ENCODE data around the gene UBAC2.

The UBAC2 gene

DNA sequence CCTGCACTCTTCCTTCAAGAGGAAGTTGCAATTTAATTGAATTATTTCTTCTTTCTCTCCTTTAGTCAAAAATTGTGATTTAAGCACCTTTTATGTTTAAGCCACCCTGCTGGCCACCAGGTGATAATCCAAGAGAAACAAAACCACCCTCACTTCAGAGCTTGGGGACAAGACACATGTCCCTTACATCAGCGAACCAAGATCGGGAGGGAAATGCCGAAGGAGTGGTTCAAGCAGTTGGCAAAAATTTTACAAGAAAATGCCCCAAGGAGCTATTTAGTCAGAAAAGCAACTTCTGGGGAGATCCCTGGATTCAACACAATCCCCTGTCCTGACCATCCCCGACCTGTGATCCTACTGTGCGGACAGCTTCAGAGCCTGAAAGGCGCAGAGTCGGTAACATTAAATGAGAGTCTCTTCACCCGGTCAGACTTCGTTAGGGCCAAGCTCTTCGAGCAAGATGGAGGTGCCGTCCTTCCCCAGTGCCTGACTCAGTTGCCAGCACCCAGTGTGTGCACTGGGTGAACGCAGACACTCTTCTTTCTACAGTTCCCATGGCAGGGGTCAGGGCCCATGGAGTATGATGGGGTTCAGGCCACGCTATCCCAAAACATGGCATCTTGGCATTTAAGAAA lies 222.0 kb downstream of the UBAC2 start:
- DNase-seq = no peak

DNA sequence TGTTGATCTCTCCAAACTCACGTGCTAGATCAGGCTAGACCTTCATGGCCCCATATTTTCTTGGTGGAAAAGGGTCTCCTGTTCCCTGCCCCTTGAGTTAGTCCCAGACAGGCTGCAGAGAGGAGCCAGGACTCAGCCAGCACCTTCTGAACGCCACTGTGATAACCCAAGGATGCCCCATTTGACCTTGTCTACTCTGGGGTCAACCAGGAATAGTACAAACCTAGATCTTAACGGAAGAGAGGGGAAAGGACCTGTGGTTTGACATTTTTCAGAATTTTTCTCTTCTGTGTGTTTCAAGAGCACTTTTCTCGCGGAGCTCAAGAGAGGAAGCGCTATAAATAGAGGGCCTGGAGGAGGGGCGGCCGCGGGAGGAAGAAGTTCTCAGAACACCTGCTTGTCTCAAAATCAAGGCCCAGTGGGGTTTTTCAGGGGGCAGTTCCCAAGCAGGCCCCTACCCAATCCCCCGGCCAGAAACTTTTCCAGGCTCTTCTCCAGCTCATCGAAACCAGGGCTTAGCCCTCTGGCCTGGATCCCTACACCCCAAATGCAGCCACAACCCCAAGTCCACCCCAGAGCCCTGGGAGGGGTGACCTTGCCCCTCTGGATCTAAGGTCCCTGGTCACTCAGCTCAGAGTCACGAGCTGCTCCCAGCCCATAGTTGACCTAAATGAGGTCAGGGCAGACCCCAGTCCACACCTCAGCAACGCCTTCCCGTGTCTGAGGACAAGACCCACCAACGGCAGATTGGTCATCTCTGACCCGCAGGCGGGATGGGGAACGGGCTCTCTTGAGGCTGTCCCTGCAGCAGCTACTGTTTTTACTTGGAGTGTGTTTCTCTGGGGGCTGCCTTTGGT lies 225.1 kb downstream of the UBAC2 start:
- DNase-seq = peak; percentile 62

DNA sequence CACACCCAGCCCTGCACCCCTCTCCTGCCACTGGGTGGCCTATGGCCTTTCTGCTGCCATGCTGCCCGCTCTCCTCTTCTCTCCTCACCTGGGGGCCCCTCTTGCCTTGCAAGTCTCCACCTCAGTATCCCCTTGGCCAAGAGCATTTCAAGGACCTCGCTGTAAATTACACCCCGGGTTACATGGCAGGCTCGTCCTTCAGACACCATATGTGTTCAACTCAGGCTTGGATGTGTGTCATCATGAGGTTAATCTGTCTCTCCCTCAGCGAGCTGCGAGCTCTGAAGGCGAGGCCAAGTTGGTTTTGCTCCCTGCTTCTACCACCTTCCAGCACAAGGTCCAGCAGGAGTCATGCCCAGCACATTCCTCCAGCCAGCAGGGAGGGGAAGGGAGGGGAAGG lies 225.8 kb downstream of the UBAC2 start:
- no peak for DNase-seq

DNA sequence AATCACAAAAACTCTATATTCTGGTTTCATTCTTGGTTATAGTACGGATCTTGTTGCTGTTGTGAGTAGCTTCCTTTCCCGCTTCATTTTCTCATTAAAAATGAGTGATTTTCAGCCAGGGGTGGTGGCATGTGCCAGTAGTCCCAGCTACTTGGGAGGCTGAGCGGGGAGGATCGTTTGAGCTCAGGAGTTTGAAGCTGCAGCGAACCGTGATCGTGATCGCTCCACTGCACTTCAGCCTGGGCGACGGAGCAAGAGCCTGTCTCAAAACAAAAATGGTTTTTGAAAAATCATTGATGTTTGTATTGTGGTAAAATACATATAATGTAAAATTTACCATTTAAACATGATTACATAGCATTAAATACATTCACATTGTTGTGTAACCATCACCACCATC lies 229.0 kb downstream of the UBAC2 start:
- no peak for DNase-seq

DNA sequence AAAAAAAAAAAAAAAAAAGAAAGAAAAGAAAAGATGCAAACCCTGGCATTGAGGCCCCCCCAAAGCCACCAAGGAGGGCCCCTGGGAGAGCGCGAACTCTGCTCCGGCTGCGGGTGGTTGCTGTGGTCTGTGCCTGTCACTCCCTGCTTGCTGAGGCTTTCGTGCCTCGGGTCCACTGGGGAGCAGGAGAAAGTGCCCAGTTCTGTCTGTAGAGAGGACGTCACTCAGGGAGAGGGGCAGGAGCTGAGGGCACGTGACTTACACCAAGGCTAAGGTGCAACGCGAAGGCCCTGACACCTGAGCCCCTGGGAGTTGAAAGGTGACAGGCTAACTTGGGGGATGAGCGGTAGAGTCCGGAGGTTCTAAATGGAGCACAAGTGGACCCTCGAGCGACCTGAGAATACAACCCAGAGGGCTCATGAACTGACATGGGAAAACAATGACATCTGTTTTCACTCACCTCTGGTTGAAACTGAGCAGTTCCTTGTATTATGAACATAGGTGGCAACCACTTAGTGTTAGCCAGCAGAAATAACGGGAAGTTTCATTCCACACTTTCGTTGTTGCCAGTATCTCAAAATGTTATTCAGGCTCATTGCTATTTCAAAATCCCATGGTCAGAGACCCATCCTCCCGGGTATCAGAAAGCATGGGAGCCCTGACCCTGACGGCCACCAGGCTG lies 231.4 kb downstream of the UBAC2 start:
- peak; percentile 30 for DNase-seq

DNA sequence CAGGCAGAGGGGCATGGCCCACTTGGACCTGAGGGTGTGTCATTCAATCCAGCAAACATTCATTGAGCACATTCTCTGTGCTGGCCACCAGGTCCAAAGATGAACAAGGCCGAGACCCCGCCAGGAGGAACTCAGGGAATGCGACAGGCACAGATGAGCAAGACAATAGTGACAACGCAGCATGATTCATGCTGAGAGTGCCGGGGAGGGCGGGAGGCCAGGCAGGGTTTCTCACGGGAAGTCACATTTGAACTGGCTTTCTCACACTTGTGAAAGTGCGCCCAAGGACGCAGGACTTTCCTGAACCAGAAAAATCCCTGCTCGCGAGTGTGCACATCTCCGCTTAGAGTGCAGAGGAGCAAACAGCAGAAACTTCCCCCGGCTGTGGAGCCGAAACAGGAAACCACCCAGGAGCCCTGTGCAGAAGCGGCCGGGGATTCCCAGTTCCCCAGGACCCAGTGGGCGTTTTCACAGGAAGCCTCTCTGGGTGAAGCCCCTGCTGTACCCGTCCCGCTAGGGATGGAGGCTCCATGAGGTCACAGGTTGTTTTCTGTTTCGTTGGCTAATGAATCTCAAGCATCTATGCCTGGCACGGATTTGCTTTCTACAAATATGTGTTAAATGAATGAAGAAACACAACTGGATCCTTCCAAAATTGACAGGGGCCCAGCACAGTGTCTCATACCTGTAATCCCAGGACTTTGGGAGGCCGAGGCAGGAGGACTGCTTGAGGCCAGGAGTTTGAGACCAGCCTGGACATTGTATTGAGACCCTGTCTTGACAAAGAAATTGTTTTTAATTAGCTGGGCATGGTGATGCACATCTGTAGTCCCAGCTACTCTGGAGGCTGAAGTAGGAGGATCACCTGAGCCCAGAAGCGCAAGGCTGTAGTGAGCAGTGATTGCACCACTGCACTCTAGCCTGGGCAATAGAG lies 232.2 kb downstream of the UBAC2 start:
- peak; percentile 89 for DNase-seq

DNA sequence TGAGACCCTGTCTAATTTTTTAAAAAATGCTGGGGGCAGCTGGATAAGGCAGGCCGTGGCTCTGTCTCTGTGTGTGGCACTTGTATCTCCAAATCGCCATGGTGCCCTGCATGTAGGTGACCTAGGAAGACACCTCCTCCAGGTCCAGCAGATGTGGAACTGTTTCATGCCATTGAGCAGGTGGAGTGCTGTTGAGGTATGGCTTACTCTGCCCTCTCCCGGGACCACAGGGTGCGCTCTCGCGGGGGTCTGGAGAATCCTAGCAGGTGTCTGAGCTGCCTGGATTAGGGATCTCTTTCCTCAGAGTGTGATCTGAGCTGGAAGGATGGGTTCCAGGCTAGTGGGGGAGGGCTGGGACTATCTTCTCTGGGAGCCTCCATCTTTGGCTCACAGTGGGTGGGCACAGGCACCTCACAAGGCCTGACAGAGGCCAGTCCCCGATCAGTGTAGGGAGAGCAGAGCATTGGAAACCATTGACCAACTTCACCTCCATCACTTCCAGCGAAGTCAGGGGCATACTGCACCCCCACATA lies 233.0 kb downstream of the UBAC2 start:
- no peak for DNase-seq

DNA sequence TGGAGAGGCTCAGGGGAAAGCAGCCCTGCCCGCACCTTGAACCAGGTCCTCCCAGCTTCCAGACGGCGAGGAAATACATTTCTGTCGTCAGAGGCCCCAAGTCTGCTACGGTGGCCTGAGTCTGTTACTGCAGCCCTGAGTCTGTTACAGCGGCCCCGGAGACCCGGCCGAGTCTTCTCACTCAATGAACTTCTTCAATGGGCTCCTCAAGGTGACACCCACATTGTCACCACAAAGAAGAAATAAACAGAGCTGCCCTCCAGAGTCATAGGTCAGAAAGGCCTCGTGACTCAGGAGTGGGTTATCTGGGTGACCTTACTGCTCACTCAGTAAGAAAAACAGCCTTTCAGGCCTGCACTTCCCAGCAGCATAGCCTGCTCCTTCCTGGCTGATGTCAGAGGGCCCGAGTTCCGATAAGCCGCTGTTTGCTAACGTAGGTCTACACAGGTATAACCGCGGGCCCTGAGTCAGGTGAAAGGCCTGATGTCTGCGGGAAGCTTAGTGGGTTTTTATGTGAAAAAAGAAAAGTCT lies 233.7 kb downstream of the UBAC2 start:
- peak; percentile 85 for DNase-seq

DNA sequence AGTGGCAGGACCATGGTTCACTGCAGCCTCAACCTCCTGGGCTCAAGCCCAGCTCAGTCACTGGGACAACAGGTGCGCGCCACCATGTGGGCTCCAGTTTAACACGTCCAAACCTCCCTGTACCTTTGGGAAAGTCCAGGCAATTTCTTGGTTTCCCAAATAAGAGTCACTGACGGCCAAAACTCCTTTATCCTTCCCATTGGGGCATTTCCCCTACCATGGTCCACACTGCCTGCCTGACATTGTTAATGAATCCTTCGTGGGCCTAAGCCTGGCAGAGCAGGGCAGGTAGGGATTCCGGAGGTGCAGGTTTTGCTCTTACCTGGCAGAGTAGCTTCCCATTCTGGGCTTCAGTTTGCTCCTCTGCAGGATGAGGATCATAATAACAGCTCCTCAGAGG lies 234.5 kb downstream of the UBAC2 start:
- DNase-seq = no peak

DNA sequence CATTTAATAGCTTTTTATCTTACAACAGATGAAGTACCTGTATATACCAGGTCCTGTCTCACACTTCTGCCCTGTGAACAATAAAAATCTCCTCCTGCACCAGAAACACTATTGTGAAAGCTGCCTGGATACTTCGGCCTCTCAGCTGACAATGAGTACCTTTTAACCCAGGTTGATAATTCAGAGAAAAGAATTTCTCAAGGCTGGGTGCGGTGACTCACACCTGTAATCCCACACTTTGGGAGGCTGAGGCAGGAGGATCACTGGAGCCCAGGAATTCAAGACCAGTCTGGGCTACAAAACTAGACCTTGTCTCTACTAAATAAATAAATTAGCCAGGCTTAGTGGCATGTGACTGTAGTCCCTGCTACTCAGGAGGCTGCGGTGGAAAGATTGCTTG lies 235.3 kb downstream of the UBAC2 start:
- no peak for DNase-seq
